Stimulated activated CD8-positive, alpha-beta memory T cell treated with anti-CD3 and anti-CD28 coated beads, Interleukin-15, amount 100 ng/mL, for 48 hours (primary cell): ENCODE data around the gene LRRC42.

Source experiments
- DNase-seq, 2 donors: peaks; one replicate each; pipeline ENCODE4 v3.0.0-alpha.2; 2020; ENCODE audit warnings: low read depth in 2 of 2

LRRC42 gene

DNA sequence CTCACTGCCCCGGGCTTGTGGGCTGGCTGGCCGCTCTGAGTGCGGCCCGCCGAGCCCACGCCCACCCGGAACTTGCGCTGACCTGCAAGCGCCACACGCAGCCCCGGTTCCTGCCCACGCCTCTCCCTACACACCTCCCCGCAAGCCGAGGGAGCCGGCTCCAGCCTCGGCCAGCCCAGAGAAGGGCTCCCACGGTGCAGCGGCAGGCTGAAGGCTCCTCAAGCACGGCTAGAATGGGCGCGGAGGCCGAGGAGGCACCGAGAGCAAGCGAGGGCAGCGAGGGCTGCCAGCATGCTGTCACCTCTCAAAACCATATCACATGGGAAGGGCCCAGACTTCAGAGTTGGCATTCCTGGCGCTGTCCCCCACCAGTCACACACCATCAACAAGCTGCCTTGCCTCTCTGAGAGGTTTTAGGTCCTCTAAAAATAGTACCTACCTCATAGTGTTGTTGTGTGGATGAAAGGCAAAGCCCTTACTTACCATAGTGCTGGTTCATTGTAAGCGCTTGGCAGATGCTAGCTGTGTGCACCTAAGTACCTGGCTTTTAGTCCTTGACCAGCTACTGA, 58.4 kb downstream of the LRRC42 start:
- no peak for DNase-seq

DNA sequence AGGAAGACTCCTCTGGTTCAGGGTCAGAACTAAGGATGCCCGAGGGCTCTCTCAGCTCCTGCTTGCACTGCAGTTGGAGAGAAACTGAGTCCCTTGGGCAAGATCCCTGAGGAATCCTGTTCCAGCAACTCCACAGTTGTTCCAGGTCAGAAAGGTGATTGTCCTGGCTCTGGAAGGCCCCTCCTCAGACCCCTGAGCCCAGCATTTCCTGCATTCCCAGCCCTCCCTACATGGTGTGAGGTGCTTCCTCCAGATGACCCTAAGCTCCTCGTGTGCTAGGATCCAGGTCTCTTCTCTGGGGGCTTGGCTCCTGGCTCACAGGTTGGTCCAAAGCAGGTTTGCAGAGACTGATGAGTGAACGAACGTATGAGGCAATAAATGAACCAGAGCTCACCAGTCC, 60.4 kb downstream of the LRRC42 start:
- no peak for DNase-seq

DNA sequence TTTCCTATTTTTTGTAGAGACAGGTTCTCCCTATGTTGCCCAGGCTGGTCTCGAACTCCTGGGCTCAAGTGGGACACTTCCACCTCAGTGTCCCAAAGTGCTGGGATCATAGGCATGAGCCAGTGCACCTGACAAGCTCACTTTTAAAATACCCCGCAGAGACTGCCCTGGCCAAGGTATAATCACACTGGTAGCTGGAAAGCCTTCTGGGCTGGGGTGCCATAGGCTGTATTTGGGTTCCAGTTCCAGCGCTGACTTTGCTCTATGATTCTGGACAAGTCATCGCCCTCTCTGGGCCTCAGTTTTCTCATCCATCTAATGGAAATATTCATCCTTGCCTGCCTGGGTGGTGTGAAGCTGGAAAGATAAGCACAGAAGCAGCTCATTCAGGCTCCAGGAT, 61.5 kb downstream of the LRRC42 start:
- DNase-seq: no peak

GRCh38 chr1:54008876-54009275, 62.7 kb downstream of the LRRC42 start:
- no peak for DNase-seq

GRCh38 chr1:54009406-54009805, 63.3 kb downstream of the LRRC42 start:
- DNase-seq: no peak

DNA sequence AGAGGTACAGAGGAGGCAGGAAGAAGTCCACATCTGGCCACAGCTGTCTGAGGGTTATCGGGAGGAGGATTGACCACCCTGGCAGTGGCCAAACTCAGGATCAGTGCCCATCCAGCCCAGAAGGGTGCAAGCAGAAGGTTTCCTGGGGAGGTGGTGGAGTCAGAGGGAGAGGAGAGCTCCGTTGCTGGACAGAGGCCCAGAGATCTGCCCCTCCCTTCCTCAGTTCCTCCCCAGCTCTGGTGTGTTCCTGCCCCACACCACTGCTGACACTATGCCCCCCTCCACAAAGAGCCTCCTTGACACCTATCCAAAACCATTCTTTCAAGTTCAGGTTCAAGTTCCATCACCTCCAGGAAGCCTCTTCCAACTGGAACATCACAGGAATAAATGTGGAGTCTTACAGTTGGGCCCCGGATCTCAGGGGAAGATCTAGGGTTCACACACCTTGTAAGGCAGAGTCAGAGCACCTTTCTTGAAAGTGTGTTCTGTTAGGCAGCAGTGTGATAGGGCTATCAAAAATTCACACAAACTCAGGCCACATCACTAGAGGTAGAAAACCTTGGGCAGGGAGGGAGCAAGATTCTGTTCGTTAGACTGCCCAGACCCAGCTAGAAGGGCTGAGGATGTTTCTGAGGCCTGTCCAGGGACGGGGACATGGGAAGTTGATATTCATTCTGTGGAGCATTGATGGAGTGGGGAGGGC, 64.4 kb downstream of the LRRC42 start:
- no peak for DNase-seq

DNA sequence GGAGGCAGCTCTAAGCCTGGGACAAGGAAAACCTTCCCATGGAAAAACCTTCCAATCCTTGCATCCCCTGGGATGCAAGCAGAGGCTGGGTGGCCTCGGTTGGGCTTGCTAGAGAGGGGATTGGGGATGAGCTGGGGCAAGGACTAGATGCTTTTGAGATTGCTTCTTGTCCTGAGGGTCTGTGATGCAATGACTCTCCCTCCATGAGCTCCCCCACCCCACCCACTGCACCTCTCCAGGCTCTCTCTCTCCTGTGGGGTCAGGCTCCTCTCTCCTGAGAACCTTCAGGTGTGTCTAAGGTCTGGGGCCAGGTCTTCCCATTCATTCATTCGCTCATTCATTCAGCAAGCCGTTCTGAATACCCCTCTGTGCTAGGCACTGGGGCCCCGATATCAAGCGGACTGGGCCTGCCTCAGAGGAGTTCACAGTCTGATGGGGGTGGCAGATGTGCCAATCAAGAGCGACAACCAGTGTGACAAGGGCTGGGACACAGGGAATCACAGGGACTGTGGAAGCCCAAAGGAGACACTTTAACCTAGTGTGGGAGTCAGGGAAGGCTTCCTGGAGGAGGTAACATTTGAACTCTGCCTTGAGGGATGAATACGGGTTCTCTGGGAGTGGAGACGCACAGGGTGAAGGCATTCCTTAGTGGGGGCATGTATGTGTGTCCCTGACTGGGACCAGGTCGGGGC, 65.3 kb downstream of the LRRC42 start:
- DNase-seq: no peak

DNA sequence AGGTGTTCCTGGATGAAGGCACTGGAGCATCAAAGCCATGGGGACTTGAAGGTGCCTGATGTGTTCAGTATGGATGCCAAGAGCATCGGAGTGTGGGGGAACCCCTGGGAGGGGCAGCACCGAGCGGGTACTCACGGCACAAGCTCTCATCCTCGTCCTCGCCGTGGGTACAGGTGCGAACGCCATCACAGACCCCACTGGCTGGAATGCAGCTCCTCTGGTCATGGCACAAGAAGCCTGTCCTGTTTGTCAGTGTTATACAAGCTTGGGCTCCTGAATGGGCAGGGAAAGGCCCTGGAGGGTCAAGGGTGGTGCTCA, 65.8 kb downstream of the LRRC42 start:
- DNase-seq: no peak

GRCh38 chr1:54012863-54013262, 66.7 kb downstream of the LRRC42 start:
- no peak for DNase-seq

- DNase-seq: no peak
These were observed 67.4 kb downstream of the LRRC42 start for GRCh38 chr1:54013393-54014008.

GRCh38 chr1:54014009-54014629, 68.0 kb downstream of the LRRC42 start:
- DNase-seq: no peak

GRCh38 chr1:54016343-54017282, 70.5 kb downstream of the LRRC42 start:
- no peak for DNase-seq
